ENCODE data around the gene FAAH.

GRCh38 chr1:46411010-46411405, 16.9 kb downstream of the FAAH start:
- TF ChIP-seq CTCF (IDR thresholded peaks at IDR 0.05) (no peak), POLR2A (IDR thresholded peaks at IDR 0.05) (no peak), POLR2AphosphoS5 (IDR thresholded peaks at IDR 0.05) (no peak), EP300 (IDR thresholded peaks at IDR 0.05) (no peak)
